Natural killer cell treated with Interleukin-12 subunit alpha and Interleukin-12 subunit beta and Interleukin-15 and Interleukin-18, amount 100 ng/mL, for 72 hours (primary cell): Measurements from ENCODE around the gene ANKRD6. TPM values are rescaled to one million over a fixed set of nuclear protein-coding genes. Genes with fewer than 3 reads are reported as not detected.

Experiments used
- ATAC-seq, 2 donors: fragments of 150-1000 bp; cut with Tn5 transposase in 1 of 2; sonication (Bioruptor Pico), chemical (Tn5 transposase) in 1 of 2; 2 replicates each; pipeline ENCODE4 v1.10.0; 2021
- DNase-seq: peaks from one replicate; pipeline ENCODE4 v3.0.0; 2022; ENCODE audit warnings: low spot score
- H3K27ac Mint-ChIP-seq, 2 donors: 1 replicate in 1 of 2; 2 replicates in 1 of 2; pipeline ENCODE4 v1.8.0; 2022; ENCODE audit warnings: mixed read lengths in 2 of 2, mild to moderate bottlenecking in 1 of 2, moderate library complexity in 1 of 2
- H3K27me3 Mint-ChIP-seq, 2 donors: 1 replicate in 1 of 2; 2 replicates in 1 of 2; pipeline ENCODE4 v1.8.0; 2022; ENCODE audit warnings: mixed read lengths in 2 of 2
- H3K36me3 Mint-ChIP-seq: one replicate; pipeline ENCODE4 v1.8.0; 2022; ENCODE audit warnings: mixed read lengths
- H3K4me1 Mint-ChIP-seq, 2 donors: 1 replicate in 1 of 2; 2 replicates in 1 of 2; pipeline ENCODE4 v1.8.0; 2022; ENCODE audit warnings: low read depth in 2 of 2, mixed read lengths in 2 of 2, mild to moderate bottlenecking in 1 of 2
- H3K4me3 Mint-ChIP-seq: one replicate; pipeline ENCODE4 v1.8.0; 2022; ENCODE audit warnings: mixed read lengths
- H3K9me3 Mint-ChIP-seq: 2 replicates; pipeline ENCODE4 v1.8.0; 2022; ENCODE audit warnings: mixed read lengths
- total RNA-seq, 2 donors: library from RNA; stranded (reverse); gene quantifications; one replicate each; pipeline ENCODE4 v1.2.3, GENCODE V29; 2022

The ANKRD6 gene
- total RNA-seq, 2 donors from 2014 or later = 1.6 to 3.2 TPM

DNA sequence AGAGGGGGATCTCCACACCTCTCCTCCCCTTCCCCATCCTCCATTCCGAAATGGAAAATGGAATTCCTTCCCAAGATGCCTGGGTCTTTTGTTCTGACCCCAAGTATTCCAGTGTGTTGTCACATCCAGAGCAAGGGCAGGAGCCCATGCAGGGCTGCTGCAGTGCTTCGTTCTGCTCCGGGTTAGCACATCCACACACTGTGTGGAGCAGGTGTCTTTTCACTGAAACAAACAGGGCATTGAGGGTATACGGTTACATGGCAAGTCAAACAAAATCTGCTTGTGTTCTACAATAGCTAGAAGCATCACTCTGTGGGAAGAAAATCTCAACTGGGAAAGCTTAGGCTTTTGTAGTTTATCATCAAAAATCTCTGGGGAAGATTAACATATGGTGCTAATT, 148.7 kb downstream of the ANKRD6 start:
- Mint-ChIP-seq H3K27ac (no peak overlapping the region), H3K27me3 (peaks cover 2 to 7% of the 10 kb centered on the region in 2 donors), H3K9me3 (no peaks in the 10 kb centered on the region), H3K4me3 (no peak overlapping the region), H3K36me3 (no peaks in the 10 kb centered on the region), H3K4me1 (peaks cover 0 to 2% of the 10 kb centered on the region in 2 donors)
- no peak for ATAC-seq
- DNase-seq = no peak

DNA sequence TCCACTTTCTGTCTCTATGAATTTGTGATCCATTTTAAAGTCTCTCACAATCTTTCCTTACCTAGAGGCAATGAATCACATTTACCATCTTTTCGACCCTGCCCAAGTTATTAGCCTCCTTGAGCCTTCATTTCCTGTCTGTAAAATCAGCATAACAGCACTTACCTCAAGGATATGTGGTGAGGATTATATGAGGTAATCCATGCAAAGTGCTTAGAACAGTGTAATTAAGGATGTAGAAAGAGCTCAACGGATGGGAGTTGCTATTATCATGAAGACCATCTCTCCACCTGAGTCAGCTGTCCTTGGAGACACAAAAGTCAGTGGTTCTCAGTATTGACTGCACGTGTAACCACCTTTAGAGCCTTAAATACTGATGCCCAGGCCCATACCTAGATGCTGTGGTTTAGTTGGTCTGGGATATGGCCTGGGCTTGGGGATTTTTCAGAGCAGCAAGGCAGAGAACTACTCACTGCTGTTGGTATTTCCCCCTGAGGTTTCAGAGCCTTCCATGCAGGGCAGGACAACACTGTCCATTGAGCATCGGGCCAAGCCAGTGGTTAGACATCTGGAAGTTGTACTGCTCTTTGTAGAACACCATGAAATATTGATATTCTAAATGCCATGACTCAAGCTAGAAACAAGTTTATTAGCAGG, 149.8 kb downstream of the ANKRD6 start:
- Mint-ChIP-seq H3K27me3 (peaks cover 2 to 7% of the 10 kb centered on the region in 2 donors), H3K4me1 (peaks cover 0 to 2% of the 10 kb centered on the region in 2 donors)
- ATAC-seq = no peak

DNA sequence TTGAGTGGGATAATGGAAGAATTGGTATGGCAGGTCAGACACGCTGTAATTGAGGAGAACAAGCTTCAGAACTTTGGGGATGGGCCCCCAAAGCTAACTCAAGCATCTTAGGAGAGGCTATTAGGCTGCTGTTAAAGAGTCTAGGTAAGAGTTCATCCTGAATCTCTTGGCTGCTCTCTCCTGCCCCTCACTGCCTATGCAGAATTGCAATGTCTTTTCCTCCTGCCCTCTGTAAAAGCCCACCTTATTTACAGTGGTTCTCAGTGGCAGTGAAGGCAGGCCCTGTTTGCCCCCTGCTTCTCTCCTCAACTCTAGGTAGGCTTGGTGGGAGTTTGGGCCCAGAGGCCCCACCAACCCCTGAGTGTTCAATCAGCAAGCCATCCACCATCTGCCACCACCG, 150.6 kb downstream of the ANKRD6 start:
- no peak overlapping the region for H3K27ac Mint-ChIP-seq
- DNase-seq (no peak), ATAC-seq (no peak)
- H3K4me1 Mint-ChIP-seq = peaks cover 0 to 2% of the 10 kb centered on the region in 2 donors
- peaks cover 2 to 7% of the 10 kb centered on the region in 2 donors for H3K27me3 Mint-ChIP-seq
- no peaks in the 10 kb centered on the region for H3K36me3 Mint-ChIP-seq
- H3K4me3 Mint-ChIP-seq = no peak overlapping the region
- H3K9me3 Mint-ChIP-seq = no peaks in the 10 kb centered on the region

More for the DNA sequence above, 149.8 kb downstream of the ANKRD6 start:
- no peak for DNase-seq
- no peaks in the 10 kb centered on the region for H3K36me3 Mint-ChIP-seq
- H3K9me3 Mint-ChIP-seq = no peaks in the 10 kb centered on the region
- no peak overlapping the region for H3K4me3 Mint-ChIP-seq
- no peak overlapping the region for H3K27ac Mint-ChIP-seq

DNA sequence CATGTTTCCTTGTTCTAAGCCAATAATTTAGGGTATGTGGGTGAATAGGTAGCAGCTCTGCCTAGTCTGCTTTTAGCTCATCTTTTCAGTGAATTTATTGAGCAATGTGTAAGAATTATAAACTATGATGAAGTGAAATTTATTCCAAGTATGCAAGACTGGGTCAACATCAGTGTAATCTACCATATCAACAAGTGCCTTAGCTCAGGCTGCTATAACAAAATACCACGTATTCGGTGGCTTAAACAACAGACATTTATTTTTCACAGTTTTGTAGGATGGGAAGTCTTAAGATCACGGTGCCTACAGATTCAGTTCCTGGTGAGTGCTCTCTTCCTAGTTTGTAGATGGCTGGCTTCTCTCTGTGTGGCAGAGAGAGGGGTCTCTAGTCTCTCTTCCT, 151.6 kb downstream of the ANKRD6 start:
- Mint-ChIP-seq H3K27me3 (peaks cover 2 to 7% of the 10 kb centered on the region in 2 donors), H3K4me1 (peaks cover 0 to 2% of the 10 kb centered on the region in 2 donors), H3K4me3 (no peak overlapping the region), H3K27ac (no peak overlapping the region), H3K36me3 (no peaks in the 10 kb centered on the region), H3K9me3 (no peaks in the 10 kb centered on the region)
- no peak for DNase-seq
- no peak for ATAC-seq

DNA sequence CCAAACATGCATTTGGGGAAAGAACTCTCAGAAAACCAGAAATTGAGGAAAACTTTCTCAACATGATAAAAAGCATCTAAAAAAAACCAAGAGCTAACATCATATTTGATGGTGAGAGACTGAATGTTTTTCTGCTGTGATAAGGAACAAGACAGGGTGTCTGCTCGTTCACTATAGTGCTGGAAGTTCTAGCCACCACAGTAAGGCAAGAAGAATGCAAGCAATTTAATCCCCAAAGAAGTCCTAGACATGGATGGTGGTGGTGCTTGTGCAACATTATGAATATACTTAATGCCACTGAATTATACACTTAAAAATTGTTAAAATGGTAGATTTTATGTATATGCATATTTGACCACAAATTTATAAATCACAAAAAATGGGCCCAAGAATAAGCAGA, 152.2 kb downstream of the ANKRD6 start:
- no peak for DNase-seq
- Mint-ChIP-seq H3K27ac (no peak overlapping the region), H3K9me3 (no peaks in the 10 kb centered on the region)

DNA sequence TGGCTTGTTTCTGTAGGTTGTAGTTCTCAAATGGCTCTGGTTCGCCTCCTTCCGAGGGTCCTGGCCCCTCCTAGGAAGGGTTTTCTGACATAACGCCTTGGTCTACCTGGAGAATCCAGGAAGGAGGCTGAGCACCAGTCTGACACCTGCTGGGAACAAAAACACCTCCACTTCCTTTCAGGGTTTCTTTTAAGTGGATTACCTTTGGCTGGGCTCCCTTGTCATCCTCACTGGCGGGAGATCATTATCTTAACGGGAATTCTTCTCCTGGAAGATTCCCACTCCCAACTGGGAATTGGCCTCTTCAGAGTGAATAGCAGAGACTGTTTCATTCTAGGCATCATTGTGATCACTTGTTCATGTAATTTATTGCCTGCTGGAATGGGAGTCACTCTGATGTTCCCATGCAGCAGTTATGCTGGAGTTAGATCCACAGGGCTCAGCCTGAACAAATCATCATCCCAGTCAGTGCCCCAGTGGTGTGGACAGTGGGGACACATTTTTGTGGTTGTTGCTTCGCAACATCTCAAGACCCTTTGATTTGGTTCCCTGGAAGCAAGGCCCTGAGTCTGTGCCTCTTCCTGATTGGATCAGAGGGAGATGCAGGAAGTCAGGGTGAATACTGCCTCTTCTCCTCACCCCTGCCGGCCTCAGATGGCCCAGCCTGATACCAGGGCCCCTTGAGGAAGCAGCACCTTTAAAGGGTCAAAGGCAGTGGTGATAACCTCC, 156.5 kb downstream of the ANKRD6 start:
- Mint-ChIP-seq H3K27ac (no peak overlapping the region), H3K36me3 (no peaks in the 10 kb centered on the region), H3K9me3 (no peaks in the 10 kb centered on the region)

More for the DNA sequence above, 152.2 kb downstream of the ANKRD6 start:
- Mint-ChIP-seq H3K27me3 (peaks cover 2 to 7% of the 10 kb centered on the region in 2 donors), H3K4me3 (no peak overlapping the region), H3K4me1 (peaks cover 0 to 2% of the 10 kb centered on the region in 2 donors), H3K36me3 (no peaks in the 10 kb centered on the region)
- ATAC-seq = no peak

DNA sequence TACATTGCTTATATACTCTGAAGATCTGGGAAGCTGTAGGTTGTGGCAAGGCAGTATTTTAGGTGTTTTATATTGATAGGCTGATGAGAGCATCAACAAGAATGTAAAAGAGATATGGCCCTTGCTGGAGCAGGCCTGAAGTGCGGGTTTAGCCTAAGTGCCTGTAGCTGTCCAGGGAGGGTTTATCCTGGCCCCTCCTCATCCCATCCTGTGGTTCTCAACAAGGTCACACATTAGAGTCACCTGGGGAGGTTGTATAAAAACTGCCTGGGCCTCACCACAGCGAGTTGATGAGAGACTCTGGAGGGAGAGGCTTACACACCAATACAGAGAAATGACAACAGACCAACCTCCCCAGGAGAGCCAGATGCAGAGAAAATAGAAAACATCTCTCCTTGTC, 157.2 kb downstream of the ANKRD6 start:
- Mint-ChIP-seq H3K27me3 (no peaks in the 10 kb centered on the region), H3K36me3 (no peaks in the 10 kb centered on the region), H3K4me1 (no peaks in the 10 kb centered on the region), H3K9me3 (no peaks in the 10 kb centered on the region), H3K4me3 (no peak overlapping the region), H3K27ac (no peak overlapping the region)
- DNase-seq = no peak
- no peak for ATAC-seq

More for the DNA sequence above, 156.5 kb downstream of the ANKRD6 start:
- H3K27me3 Mint-ChIP-seq = no peaks in the 10 kb centered on the region
- DNase-seq (no peak), ATAC-seq (no peak)
- no peak overlapping the region for H3K4me3 Mint-ChIP-seq
- H3K4me1 Mint-ChIP-seq = no peaks in the 10 kb centered on the region

DNA sequence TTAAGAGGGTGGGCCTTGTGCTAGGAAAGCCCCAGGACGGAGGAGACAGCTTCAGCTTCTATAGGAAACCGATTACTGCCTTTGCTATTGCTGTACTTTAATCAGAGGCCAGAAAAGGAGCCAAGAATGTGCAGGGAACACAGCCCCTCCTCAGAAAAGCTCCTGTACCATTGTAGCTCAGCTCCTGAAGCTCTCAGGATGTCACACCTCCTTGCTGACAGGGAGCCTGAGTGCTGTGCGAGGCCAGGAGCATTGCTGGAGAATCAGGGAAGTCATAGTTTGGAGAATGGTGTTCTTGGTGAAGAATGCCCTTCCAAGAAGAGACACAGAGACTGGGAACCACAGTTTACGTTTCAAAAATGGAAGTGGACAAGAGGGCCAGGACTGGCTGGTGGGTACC, 158.8 kb downstream of the ANKRD6 start:
- H3K4me1 Mint-ChIP-seq = peaks cover 9% of the 10 kb centered on the region in 2 donors
- no peaks in the 10 kb centered on the region for H3K27me3 Mint-ChIP-seq
- DNase-seq = no peak
- no peak for ATAC-seq
- H3K36me3 Mint-ChIP-seq = no peaks in the 10 kb centered on the region
- no peak overlapping the region for H3K4me3 Mint-ChIP-seq
- peaks cover 3% of the 10 kb centered on the region for H3K9me3 Mint-ChIP-seq
- no peak overlapping the region for H3K27ac Mint-ChIP-seq

DNA sequence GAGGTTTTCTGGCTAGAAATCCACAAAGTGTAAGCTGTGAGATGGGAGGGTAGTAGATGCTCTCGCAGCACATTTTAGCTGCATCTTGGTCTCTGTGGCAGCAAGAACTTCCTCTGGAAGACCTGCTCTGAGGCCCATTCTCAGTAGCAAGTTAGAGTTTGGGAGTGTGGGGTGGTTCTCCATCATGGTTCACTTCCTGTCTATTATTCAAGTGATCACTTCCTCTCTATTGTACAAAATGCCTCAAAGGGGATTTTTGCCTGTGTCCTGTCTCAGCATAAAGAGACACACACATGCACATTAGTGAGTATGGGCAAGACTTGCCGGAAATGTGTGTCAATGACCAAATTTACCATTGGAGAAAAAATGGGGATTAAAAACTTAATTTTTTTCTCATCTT, 163.1 kb downstream of the ANKRD6 start:
- Mint-ChIP-seq H3K27ac (peak overlapping the region; percentile 68 to 79), H3K9me3 (peaks cover 6% of the 10 kb centered on the region), H3K4me1 (peaks cover 12 to 22% of the 10 kb centered on the region in 2 donors), H3K4me3 (no peak overlapping the region), H3K27me3 (no peaks in the 10 kb centered on the region), H3K36me3 (no peaks in the 10 kb centered on the region)
- no peak for DNase-seq
- ATAC-seq = peak in 1 of 2 donors; percentile 51

DNA sequence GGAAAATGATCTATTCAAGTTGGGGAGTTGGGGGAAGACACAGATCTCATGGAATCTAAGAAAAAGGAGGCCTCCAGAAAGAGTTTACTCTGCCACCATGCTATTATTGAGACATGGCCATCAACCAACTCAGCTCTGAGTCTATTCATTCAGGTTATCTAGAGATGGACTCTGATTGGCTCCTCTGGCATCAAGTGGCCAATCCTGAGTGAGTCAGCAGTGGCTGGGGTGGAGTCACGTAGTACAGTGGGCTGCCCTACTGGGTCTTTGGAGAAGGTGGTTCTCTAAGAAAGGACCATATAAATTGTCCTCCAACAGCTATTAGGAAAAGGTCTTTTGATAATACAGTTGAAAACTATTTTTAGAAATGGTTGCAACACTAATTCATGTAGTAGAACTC, 163.5 kb downstream of the ANKRD6 start:
- Mint-ChIP-seq H3K9me3 (peaks cover 6% of the 10 kb centered on the region), H3K4me3 (no peak overlapping the region), H3K36me3 (no peaks in the 10 kb centered on the region), H3K27ac (peak overlapping the region; percentile 68 to 79), H3K4me1 (peaks cover 12 to 22% of the 10 kb centered on the region in 2 donors), H3K27me3 (no peaks in the 10 kb centered on the region)
- no peak for DNase-seq
- peak in 1 of 2 donors; percentile 59 for ATAC-seq

DNA sequence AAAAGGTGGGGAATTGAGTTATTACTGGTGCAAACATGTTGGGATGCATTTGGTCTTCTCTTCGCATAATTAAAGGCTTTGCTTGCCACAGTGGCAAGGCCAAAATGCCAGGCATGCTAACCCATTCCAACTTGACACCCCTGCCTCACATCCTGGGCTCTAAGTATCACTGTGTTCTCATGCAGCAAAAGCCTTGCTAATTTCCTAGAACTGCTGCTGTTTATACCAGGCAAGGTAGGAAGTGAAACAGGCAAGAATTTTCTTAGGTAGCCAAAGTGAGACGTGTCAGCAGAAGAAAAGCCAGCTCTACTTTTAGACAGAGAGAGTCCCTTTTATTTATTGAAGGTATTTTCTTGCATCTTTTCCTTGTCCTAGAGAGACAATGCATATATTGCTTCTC, 164.4 kb downstream of the ANKRD6 start:
- DNase-seq = no peak
- no peak overlapping the region for H3K27ac Mint-ChIP-seq
- peaks cover 12 to 22% of the 10 kb centered on the region in 2 donors for H3K4me1 Mint-ChIP-seq
- H3K4me3 Mint-ChIP-seq = no peak overlapping the region
- H3K36me3 Mint-ChIP-seq = no peaks in the 10 kb centered on the region
- no peaks in the 10 kb centered on the region for H3K27me3 Mint-ChIP-seq
- H3K9me3 Mint-ChIP-seq = peaks cover 6% of the 10 kb centered on the region
- ATAC-seq = no peak

DNA sequence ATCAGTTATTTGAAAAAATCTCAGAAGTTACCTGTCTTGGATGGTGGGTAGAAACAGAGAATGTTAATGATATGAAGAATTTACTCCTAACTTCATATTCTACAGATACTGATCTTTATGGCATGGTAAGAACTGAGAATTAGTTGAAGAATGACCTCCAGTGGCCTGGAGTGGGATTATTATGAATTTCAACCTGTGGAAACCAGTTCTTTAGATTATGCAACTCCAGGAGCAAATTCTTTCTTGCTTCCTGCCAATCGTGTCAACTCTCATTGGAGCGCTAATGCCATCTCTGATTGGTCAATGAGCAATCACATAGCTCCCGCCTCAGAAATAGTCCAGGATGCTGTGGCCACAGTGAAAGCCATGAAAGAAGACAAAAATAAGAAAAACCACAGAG, 165.0 kb downstream of the ANKRD6 start:
- ATAC-seq (no peak), DNase-seq (no peak)
- no peaks in the 10 kb centered on the region for H3K27me3 Mint-ChIP-seq
- H3K4me1 Mint-ChIP-seq = peaks cover 12 to 22% of the 10 kb centered on the region in 2 donors
- no peak overlapping the region for H3K4me3 Mint-ChIP-seq
- H3K27ac Mint-ChIP-seq = no peak overlapping the region
- H3K9me3 Mint-ChIP-seq = peaks cover 6% of the 10 kb centered on the region
- H3K36me3 Mint-ChIP-seq = no peaks in the 10 kb centered on the region

DNA sequence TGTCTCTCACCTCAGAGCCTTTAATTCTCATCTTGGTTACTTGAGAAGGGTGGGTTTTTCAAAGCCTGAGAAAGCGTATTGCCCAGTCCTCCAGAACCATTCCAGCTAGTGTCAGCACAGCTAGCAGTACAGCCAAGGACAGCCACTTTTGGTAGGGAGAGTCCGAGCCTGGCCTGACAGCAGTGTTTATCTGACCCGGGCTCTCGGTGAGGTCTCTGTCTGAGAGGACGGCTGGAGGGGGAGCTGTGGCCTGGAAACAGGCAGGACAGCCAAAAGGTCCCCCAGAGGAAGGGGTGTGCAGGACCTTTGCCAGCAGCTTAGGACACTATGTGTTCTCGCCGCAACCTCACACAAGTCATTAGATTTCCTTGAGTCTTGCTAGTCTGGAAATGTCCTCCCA, 166.8 kb downstream of the ANKRD6 start:
- peaks cover 6% of the 10 kb centered on the region for H3K9me3 Mint-ChIP-seq
- no peak for ATAC-seq
- H3K27ac Mint-ChIP-seq = no peak overlapping the region
- H3K36me3 Mint-ChIP-seq = no peaks in the 10 kb centered on the region
- H3K4me3 Mint-ChIP-seq = no peak overlapping the region
- DNase-seq = no peak
- peaks cover 12 to 22% of the 10 kb centered on the region in 2 donors for H3K4me1 Mint-ChIP-seq
- no peaks in the 10 kb centered on the region for H3K27me3 Mint-ChIP-seq

DNA sequence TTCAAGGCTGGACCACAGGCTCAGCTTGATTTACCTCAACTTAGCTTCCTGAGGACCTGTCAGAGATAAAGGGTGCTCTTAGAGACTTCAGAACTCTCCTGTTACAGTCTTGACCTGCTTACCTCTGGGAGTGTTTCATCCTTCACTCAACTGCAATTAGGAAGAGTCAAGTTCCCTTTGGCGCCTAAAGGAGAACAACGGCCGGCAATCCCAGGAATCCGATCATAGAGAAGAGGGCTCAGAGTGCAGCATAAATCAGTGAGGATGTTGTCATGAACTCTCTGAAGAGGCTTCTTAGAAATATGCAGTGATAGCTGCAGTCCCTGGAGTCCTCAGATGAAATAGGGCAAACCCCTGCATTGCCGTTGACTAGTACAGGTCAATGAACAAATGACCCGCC, 169.2 kb downstream of the ANKRD6 start:
- peaks cover 3% of the 10 kb centered on the region for H3K9me3 Mint-ChIP-seq
- no peak for DNase-seq
- ATAC-seq = no peak
- peaks cover 3 to 10% of the 10 kb centered on the region in 2 donors for H3K4me1 Mint-ChIP-seq
- H3K27me3 Mint-ChIP-seq = no peaks in the 10 kb centered on the region
- no peak overlapping the region for H3K27ac Mint-ChIP-seq
- no peak overlapping the region for H3K4me3 Mint-ChIP-seq
- no peaks in the 10 kb centered on the region for H3K36me3 Mint-ChIP-seq
